GM18508 (cell line): ENCODE measurements around the gene ENPP6.

Source experiments
- ATAC-seq: cut with Tn5 transposase; IDR thresholded peaks from one replicate; pipeline ENCODE4 v1.9.1; 2021; ENCODE audit warnings: moderate number of reproducible peaks; ENCODE audit not compliant: insufficient read depth, unreplicated experiment

ENPP6 gene

DNA sequence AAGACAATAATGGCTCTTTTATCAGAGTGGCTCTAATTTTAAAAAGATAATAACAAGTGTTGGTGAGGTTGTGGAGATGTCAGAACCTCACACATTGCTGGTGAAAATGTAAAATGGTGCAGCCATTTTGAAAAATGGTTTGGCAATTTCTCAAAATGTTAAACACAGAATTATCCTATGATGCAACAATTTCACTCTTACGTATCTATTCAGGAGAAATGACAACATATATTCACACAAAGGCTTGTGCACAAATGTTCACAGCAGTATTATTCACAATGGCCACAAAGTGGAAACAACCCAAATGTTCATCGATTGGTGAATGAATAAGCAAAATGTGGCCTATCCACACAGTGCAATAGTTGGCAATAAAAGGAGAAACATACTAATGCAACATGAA, 24.7 kb downstream of the ENPP6 start:
- ATAC-seq, result no peak

DNA sequence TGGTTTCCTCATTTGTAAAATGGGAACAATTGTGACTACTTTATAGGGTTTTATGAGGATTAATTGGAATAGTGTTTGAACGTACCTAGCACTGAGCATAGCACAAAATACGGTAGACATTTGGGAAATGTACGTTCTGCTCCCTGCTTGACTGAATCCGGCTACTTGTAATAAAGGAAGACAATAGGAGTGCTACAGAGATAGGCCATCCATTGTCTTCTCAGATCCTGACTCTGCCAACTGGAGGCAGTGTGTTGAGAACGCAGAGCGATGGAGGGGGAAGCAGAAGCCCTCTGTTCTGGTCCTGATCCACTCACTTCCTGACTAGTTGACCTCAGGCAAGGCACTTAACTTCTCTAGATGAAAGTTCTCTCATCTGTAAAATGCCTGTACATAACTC, 26.4 kb downstream of the ENPP6 start:
- no peak for ATAC-seq

DNA sequence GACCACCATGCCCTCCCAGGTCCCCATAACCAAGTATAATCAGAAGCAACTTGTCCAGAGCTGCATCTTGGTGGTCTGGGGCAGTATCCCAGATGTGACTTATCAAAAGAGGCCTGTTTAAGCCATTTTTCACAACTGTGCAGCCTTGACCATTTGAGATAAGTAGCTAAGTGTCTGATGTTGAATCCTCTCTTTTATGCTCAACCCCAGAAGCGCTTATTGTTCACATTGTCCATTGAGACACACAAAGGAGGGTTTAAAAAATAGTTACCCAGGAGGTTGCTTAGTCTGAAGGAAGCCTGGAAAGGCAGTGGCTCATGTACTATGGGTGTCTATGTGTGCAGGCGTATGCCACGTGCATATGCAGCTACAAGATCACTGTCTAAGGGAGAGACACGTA, 27.0 kb downstream of the ENPP6 start:
- ATAC-seq, result no peak

DNA sequence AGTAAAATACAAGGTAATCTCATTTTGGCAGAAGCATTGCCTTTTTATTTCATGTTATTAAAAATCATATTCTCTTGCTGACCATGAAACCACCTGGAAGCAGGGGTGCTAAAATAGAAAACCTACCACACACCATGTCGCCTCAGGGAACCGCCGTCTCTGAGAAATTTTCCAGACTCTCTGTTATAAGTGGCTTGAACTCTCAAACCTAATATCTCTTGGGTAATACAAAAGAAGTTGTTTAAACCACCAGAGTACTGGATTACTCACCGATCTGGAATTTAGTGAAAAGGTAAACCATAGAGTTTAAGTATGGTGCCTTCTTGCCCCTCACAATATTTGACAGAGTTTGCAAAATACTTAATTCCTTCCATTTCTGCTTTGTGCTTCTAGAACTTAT, 27.7 kb downstream of the ENPP6 start:
- ATAC-seq, result no peak

DNA sequence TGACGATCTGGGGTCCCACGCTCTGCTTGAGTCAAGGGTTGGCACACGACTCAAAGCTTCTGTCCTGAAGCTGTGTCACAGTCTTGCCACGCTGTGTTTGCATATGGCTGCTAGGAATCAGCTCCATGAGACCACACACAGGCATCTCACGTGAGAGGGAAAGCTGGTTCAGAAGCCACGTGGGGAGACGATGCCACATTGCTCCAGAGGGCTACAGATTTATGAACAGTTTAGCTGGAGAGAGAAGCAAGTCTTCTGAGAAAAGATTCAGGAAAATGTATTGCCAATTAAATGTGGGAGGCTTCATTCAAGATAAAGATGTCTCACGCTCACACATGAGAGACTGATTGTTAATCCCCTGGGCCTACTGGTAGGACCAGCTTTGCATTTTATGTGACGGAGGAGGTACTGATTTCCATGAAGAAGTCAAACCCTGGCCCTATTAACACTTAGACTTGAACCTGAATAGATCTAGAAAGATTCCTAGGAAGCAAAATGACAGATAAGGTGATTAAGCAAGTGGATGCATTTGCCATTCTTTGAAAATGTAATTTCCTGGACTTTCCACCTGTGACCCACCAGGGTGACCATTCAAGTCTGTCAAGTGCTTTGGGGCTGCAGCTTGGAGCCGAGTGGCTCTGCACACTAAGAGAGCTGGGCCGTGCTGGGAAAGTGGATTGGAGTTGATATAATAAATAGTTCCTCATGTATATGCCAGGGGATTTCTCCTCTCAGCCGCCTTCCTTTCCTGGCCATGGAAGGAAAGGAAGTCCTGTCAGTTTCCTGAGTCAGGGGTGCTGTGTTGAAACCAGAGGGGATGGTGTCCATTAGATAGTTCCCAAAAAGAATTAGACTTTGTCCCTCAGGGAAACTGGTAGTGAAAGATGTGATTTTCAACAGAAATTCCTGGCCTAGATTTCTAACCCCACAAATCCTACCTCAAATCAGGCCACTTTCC, 29.0 kb downstream of the ENPP6 start:
- no peak for ATAC-seq

DNA sequence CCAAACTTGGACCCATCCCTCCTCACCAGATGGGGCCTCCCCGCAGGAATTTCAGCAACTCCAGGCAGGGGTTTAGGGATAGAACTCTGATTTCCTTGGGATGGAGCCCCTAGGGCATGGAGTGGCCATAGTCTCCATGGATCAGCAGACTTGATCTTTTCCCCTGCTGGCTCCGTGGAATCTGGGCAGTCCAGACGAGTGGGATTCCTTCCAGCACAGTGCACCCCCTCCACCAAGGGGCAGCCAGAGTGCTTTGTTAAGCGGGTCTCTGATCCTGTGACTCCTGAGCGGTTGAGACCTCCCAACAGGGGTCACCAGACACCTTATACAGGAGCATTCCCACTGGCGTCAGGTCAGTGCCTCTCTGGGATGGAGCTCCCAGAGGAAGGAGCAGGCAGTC, 40.4 kb downstream of the ENPP6 start:
- no peak for ATAC-seq

DNA sequence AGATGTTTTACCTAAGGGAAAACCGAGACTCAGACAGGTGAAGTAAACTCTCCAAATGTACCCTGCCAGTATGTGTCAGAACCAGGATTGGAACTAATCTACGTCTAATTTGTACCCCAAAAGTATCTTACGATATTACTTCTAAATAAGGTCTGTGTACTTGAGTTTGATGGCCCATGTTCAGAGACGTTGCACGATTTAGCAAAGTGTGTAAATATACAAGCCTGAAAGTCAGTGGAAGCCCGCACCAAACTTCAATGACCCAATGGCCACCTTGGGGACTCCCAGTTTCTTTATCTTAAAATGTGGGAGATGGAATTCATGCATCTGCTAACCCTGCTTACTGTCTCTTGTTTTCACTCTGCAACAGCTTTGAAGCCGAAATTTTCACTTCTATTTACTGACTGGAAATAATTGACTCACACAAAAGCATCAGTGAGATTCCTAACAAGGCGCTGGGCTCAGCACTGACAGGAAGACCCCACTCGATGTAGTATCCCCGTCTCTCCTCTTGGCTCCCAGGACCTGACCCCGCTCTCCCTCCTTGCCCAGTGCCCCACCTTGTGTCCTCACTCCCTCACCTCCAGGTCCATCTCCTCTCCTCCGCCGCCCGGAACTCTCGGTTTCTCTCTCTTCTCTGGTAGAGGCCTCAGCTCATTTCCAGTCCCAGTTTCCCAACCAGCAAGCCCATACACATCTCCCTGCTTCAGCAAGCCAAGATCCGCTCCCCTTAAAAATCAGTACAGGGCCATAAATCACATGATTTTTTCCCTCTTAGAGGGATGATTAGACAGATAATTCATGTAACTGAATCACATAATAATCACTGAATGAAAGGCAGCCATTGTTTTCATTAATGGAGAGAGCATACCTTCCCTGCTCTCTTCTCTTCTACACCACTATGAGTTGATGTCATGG, 42.8 kb downstream of the ENPP6 start:
- no peak for ATAC-seq

DNA sequence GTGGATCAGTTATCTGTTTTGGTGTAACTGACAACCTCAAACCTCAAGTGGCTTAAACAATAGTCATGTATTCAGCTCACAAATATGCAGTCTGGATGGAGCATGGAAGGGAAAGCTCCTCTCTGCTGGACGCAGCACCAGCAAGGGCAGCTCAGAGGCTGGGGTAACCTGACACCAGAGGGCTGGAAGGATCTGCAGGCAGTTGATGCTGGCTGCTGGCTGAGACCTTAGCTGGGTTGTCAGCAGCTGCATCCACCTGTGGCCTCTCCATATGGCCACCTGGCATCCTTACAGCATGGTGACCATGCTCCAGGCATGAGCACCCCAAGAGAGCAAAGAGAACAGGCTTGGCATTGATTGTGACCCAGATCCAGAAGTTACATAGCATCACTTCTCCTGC, 46.7 kb downstream of the ENPP6 start:
- ATAC-seq, result no peak

DNA sequence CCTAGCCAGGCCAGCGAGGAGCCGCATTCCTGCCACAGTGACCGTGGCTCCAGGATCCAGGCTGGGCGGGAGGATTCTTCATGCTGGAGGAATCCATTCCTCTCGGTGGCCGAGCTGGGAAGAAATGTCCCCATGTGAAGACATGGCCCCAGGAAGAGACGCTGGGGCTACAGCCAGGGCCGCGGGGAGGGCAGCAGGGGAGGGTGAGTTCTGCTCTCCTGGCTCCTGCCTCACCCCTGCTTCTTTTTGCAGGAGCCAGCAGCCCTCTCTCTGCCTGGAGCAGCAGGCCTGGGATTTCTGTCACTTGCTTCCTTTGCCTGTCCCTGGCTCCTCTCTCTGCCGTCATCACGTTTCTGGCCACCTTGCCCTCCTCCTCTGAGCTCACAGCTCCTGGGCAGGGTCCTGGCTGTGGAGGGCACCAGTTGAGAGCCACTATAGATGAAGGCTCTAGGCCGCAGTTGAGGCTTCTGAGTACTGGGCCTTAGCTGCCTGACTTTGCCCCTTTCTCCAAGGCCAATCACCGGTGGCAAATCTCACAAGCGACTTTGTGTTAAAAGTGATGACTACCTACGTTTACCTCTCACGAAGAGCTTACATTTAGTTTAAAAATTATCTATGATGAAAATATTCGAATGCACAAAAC, 48.3 kb downstream of the ENPP6 start:
- no peak for ATAC-seq

DNA sequence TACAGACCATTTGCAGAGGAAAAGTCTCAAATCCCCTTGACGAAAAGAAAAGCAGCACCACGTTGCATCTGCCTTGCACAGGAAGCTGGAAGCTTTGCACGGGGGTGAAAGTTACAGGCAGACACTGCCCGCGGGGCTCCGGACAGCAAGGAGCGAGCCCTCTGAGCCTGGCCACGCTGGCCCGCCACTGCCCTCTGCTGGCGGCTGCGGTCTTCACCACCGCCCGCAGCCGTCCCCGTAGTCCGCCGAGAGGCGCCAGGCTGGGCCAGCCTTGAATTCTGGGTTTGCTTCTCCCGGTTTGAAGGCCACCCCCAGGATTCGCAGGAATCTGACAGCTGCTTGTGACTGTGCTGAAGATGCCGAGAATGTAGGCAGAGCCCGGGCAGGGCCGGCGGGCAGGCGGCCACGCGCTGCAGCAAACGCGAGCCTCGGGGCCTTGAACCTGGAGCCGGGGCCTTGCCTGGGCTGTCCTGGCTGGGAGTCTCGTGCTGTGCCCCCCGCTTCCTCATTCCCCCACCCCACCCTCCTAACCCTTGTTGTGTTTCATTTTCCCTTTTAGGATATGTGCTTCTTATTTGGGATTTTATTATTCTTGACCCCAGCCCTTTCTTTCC, 49.2 kb downstream of the ENPP6 start:
- ATAC-seq, result no peak

DNA sequence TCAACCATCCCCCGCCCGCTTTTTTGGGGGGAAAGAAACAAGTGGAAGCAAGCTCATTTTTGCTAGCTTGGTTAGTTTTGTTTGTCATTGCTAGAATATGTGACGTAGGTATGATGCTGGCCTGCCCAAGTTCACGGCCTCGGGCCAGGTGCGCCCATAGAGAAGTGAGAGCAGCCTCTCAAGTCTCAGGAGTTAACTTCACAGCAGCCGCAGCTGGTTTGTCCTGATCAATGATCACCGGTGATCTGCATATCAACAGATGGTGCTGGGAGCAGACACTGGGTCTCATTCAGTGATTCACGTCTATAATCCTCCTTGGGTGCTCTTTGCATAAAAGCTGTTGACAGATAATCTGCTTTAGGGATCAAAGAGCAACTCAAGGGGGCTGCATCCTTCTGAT, 50.1 kb downstream of the ENPP6 start:
- ATAC-seq, result peak; percentile 77

DNA sequence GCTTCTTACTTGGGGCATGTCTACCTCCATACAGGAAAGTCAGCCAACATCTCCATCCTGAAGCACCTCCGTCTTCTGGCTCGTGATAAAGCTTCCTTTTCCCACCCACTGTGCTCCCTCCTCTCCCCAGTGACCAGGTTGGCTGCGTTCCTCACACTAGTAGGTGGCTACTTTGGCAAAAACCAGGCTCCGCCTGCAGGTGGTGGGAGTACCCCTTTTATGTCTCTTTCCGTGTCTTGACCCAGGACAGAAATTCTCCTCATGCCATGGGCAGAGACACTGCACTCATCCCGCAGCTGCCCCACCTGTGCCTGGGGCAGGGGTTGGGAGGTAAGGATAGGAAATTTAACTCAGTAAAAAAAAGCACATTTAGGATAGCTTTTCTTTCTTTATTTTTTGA, 50.9 kb downstream of the ENPP6 start:
- ATAC-seq, result no peak

DNA sequence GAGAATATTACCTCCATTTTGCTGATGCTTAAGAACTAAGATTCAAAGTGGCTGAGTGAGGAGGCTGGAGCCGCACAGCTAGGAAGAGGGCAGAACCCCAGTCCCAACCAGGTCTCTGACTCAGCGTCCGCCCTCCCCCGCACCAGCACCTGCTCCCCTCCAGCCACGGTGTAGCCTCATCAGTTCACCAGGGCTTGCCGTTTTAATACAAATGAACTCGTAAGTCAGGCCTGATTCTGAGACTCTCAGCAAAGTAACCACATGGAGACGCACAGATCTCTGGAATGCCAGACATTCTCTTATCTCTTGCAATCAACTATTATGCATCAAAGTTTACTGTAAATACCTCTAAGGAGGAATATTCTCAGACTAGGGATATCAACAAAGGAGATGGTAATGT, 52.4 kb downstream of the ENPP6 start:
- ATAC-seq, result no peak

DNA sequence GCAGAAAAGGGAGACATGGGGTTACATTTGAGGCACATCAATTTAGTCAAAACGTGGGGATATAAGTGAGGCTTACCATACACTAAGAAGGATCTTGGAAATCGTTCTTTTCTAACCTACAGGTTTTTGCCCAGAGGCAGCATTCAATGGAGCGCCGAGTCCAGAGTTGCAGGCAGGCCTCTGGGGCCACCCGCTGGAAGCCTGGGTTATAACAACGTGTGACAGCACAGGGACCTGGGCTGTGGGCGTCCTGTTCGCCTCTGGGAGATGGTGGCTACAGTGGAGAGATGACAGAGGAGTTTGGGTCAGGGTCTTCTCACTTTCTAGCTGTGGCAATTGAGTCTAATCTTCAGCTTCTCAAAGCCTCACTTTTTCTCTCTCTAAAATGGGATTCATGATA, 53.9 kb downstream of the ENPP6 start:
- ATAC-seq, result no peak

DNA sequence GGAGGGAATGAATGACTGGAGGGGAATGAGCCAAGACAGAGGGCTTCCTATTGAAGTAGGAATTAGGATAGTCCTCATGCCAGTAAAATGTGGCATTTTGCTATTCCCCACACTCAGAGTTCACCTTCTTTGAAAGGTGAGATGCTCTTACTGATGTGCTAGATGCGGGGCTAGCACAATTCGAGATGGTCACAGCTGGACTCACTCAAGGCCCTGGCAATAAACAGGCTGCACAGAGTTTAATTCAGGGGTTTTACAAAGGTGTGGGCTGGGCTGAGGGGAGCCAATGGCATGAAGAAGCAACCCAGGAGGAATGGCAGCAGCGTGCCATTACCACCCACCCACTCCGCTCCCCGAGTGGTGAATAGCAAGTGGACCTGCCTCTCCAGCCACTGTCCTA, 55.1 kb downstream of the ENPP6 start:
- ATAC-seq, result no peak

DNA sequence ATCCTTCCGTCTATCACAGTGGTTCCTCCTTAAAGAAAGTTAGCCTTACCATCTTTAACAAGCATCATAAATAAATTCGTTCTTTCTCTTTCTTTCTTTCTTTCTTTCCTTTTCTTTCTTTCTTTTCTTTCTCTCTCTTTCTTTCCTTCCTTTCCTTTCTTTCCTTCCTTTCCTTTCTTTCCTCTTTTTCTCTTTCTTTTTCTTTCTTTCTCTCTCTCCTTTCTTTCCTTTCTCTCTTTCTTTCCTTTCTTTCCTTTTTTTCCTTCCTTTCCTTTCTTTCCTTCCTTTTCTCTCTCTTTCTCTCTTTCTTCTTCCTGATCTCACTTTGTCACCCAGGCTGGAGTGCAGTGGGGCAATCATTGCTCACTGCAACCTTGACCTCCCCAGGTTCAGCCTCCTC, 60.4 kb downstream of the ENPP6 start:
- no peak for ATAC-seq

DNA sequence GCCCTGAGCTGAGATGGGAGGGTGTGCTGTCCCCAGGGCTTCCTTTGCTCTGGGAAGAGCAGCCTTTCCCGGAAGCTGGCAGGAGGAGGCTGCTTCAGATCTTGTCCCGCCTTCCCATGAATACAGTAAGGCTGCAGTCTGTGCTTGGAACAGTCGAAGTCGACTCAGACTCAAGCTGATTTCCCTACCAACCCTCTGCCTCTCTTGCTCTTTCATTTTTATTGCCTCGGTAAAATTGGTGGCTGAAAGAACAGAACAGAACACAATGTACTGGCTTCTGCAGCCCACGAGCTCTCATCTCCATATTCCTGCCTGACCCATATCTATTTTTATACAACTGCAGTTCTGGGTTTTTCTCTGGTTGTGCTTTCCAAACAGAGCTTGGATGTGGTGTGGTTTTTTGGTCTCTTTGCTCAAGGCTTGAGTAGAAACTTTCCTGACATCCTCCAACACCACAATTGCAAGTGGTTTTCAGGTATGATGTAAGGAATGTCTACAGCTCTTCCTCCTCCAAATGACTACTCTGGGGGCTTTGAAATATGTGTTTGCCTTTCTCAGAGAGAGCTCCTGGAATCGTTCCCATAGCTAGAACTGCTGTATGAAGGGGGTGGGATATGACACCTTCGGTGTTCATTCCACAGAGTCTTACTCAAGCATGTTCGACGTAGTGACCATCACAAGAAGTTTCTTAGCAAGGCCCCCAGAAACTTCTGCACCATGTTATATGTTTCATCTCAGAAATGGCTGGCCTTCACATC, 61.3 kb downstream of the ENPP6 start:
- ATAC-seq, result no peak

DNA sequence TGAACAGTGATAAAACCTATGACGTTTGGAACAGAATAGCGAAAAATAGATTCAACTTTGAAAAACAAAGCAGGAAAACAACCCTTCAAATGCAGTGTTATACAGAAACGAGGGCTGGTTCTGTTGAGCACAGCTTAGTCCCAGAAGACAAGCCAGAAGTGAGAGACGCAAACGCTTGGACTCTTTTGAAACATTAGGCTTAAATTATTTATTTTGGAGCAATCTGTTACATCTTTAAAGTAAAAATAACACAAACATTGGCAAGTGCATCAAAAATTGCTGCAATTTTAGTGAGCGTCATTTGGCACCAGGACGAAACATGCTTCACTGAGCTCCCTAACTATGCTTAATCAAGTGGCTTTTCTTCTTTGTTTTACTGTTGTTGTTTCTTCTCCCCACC, 63.5 kb downstream of the ENPP6 start:
- no peak for ATAC-seq

DNA sequence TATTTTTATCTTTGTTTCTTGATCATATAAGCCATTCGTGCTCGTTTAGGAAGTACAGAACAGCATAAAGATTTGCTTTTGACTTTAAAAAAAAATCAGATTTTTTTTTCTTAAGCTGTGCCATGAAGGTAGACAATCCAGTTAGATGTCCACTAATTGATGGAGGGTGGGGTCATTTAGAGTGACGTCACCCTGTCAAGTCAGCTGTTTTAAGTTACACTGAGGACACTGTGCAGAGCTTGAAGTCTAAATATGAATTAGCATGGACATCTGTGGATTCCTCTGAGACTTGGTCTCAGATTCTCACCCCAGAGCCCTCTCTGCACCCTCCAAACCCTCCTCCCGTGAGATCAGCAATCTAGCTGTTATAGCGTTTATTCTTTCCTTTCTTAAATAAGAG, 63.9 kb downstream of the ENPP6 start:
- ATAC-seq, result no peak

DNA sequence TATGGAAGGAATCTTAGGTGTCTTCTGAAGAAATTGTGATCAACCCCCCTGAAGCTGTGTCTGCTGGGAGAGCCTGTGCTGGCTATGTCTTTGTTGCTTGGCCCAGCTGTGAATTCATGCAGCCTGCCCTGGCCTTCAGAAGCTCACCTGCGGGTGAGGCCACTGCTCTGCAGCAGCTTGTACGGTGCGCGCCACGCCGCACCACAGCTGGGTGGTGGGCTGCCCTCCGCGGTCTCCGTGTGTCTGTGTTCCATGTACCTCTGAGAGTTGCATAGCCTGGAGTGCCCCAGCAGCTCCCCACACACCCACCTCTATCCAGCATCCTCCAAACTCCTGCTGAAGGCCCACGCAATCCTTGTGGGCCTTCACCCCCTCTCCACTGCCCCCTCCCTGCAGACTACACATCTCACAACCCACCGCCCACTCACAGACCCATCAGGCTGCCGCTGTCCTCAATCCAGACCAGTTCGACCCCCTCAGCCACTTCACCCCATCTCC, 65.6 kb downstream of the ENPP6 start:
- no peak for ATAC-seq
